A549 (cell line): ENCODE results near the gene FBXL7. TPM values are rescaled to one million over a fixed set of nuclear protein-coding genes. Genes with fewer than 3 reads are reported as not detected.

Experiments
- ATAC-seq, 2 experiments: fragments of 200-7000 bp in 1 of 2; fragments of >200 bp in 1 of 2; cut with Nextera tagmentation in 1 of 2; cut with Tn5 transposase in 1 of 2; 3 replicates each; pipeline versions ENCODE4 v1.8.0 to v1.9.1; 2018 to 2020; ENCODE audit warnings: mild to moderate bottlenecking in 1 of 2, moderate library complexity in 1 of 2
- CTCF ChIA-PET: fragments of 300-600 bp; sonication (Branson Sonifier 250); formaldehyde crosslinking; extraction: SDS; loops from one replicate; lab custom pipeline; 2021; ENCODE audit warnings: antibody characterized with exemption, inconsistent platforms; lab: Yijun Ruan, JAX
- POLR2A ChIA-PET: fragments of 350-600 bp; formaldehyde crosslinking; extraction: SDS; loops from one replicate; lab custom pipeline; 2021; ENCODE audit warnings: antibody characterized with exemption, inconsistent platforms; lab: Yijun Ruan, JAX
- DNase-seq, 2 experiments: peaks; one replicate each; pipeline versions ENCODE4 v3.0.0 to v3.0.0-alpha.2; 2011 to 2016; ENCODE audit warnings: low read depth in 1 of 2, low spot score in 1 of 2
- FAIRE-seq: peaks from 2 replicates; lab custom pipeline; 2011; peaks lifted over from hg19 to GRCh38; lab: Jason Lieb, UNC
- H3K27ac ChIP-seq, 2 experiments: fragments of >200 bp; sonication (Bioruptor Twin); formaldehyde crosslinking; 3 replicates each; pipeline ENCODE4 v1.5.1; 2016 to 2017
- H3K4me1 ChIP-seq: fragments of >200 bp; sonication (Bioruptor Twin); formaldehyde crosslinking; 3 replicates; pipeline ENCODE4 v1.6.1; 2016
- H3K4me2 ChIP-seq: fragments of >200 bp; sonication (Bioruptor Twin); formaldehyde crosslinking; 3 replicates; pipeline ENCODE4 v1.6.1; 2016
- H3K4me3 ChIP-seq: fragments of >200 bp; sonication (Bioruptor Twin); formaldehyde crosslinking; 3 replicates; pipeline ENCODE4 v1.5.1; 2016
- H3K9me3 ChIP-seq: fragments of >200 bp; sonication (Bioruptor Twin); formaldehyde crosslinking; 3 replicates; pipeline ENCODE4 v1.6.1; 2016
- EHF ChIP-seq: fragments of 250-450 bp; sonication (Bioruptor Pico); IDR thresholded peaks from 2 replicates; pipeline ENCODE4 v1.5.0; 2020; ENCODE audit warnings: mild to moderate bottlenecking
- EHMT2 ChIP-seq: fragments of 200-600 bp; sonication (generic); IDR thresholded peaks from 2 replicates; pipeline ENCODE4 v1.6.1; 2016; ENCODE audit warnings: antibody characterized with exemption, low read depth, mild to moderate bottlenecking, moderate library complexity
- ELK1 ChIP-seq: fragments of 150-350 bp; IDR thresholded peaks from 2 replicates; pipeline ENCODE4 v1.6.1; 2014; ENCODE audit warnings: low read depth, mild to moderate bottlenecking, low read length
- EP300 ChIP-seq, 2 experiments: fragments of >200 bp; sonication (Bioruptor Twin); formaldehyde crosslinking; IDR thresholded peaks; 2 replicates in 1 of 2; 3 replicates in 1 of 2; pipeline ENCODE4 v1.6.1; 2016 to 2017
- ESRRA ChIP-seq: fragments of 150-350 bp; IDR thresholded peaks from 2 replicates; pipeline ENCODE4 v1.6.1; 2014; ENCODE audit warnings: mild to moderate bottlenecking, low read length, borderline replicate concordance
- FOSL2 ChIP-seq, 2 experiments: fragments of 450-650 bp in 1 of 2; fragments of >200 bp in 1 of 2; sonication (Bioruptor Twin) in 1 of 2; formaldehyde crosslinking; IDR thresholded peaks; 2 replicates each; pipeline versions ENCODE4 v1.5.0 to v1.6.1; 2016 to 2020; ENCODE audit warnings: mild to moderate bottlenecking in 1 of 2, moderate library complexity in 1 of 2
- HDAC2 ChIP-seq: fragments of 200-600 bp; sonication (generic); IDR thresholded peaks from 2 replicates; pipeline ENCODE4 v1.6.1; 2016
- HMGXB4 ChIP-seq: fragments of 250-450 bp; sonication (Bioruptor Pico); IDR thresholded peaks from 2 replicates; pipeline ENCODE4 v1.5.0; 2021; ENCODE audit warnings: mild to moderate bottlenecking, moderate library complexity, borderline replicate concordance
- HOXB5 ChIP-seq: fragments of 250-450 bp; sonication (Bioruptor Pico); IDR thresholded peaks from 2 replicates; pipeline ENCODE4 v1.5.0; 2020; ENCODE audit warnings: mild to moderate bottlenecking, moderate library complexity
- KDM5A ChIP-seq: fragments of 200-600 bp; sonication (generic); IDR thresholded peaks from 2 replicates; pipeline ENCODE4 v1.6.1; 2016; ENCODE audit warnings: antibody characterized with exemption, mild to moderate bottlenecking
- MAFK ChIP-seq: fragments of 450-650 bp; IDR thresholded peaks from 2 replicates; pipeline ENCODE4 v1.6.1; 2014; ENCODE audit not compliant: partially characterized antibody
- NR3C1 ChIP-seq: fragments of >200 bp; sonication (Bioruptor Twin); formaldehyde crosslinking; IDR thresholded peaks from 3 replicates; pipeline ENCODE4 v1.6.1; 2017
- POLR2AphosphoS2 ChIP-seq: conservative IDR thresholded peaks from 2 replicates; pipeline ENCODE4 v1.6.1; 2012; ENCODE audit warnings: low read length, improper control_type of control experiment, inconsistent platforms
- RARB ChIP-seq: fragments of 250-450 bp; sonication (Bioruptor Pico); IDR thresholded peaks from 2 replicates; pipeline ENCODE4 v1.8.0; 2021; ENCODE audit warnings: mild to moderate bottlenecking, moderate library complexity
- RCOR1 ChIP-seq: fragments of 150-350 bp; IDR thresholded peaks from 2 replicates; pipeline ENCODE4 v1.6.1; 2014; ENCODE audit warnings: antibody characterized with exemption, low read length, low read depth
- RFX5 ChIP-seq: fragments of 450-650 bp; IDR thresholded peaks from 2 replicates; pipeline ENCODE4 v1.7.1; 2014; ENCODE audit warnings: antibody characterized with exemption, mild to moderate bottlenecking, moderate library complexity
- SMC3 ChIP-seq: fragments of >200 bp; sonication (Bioruptor Twin); formaldehyde crosslinking; IDR thresholded peaks from 3 replicates; pipeline ENCODE4 v1.6.1; 2018; ENCODE audit warnings: inconsistent platforms
- TP53 ChIP-seq: fragments of 250-450 bp; sonication (Bioruptor Pico); IDR thresholded peaks from 2 replicates; pipeline ENCODE4 v1.5.0; 2021; ENCODE audit warnings: mild to moderate bottlenecking, moderate library complexity
- USF2 ChIP-seq: fragments of 450-650 bp; IDR thresholded peaks from 2 replicates; pipeline ENCODE4 v1.6.1; 2014; ENCODE audit warnings: antibody characterized with exemption
- ZFP36 ChIP-seq: fragments of 450-650 bp; IDR thresholded peaks from 2 replicates; pipeline ENCODE4 v1.6.1; 2014; ENCODE audit warnings: borderline replicate concordance; ENCODE audit not compliant: partially characterized antibody
- ZNF302 ChIP-seq: fragments of 250-450 bp; sonication (Bioruptor Pico); IDR thresholded peaks from 2 replicates; pipeline ENCODE4 v1.9.0; 2021; ENCODE audit warnings: inconsistent platforms, mild to moderate bottlenecking, moderate library complexity
- WGBS: methylation state at CpG from one replicate; pipeline ENCODE4 v1.1.6; 2017; ENCODE audit errors: missing lambda C conversion rate; 5-methylcytosine and 5-hydroxymethylcytosine counted together
- polyA plus RNA-seq, 4 experiments: library from polyadenylated mRNA; depleted of rRNA in 3 of 4; stranded (reverse); fragments of >200 nt; fragmentation: RNase III in 1 of 4; extraction: RNeasy Plus Mini Kit Qiagen cat#74134 plus additional on column Dnase treatment in 1 of 4; gene quantifications; 2 replicates in 3 of 4; 3 replicates in 1 of 4; pipeline ENCODE4 v1.2.3, GENCODE V29; 2011 to 2017
- TF ChIP-seq, protein P1 (sequence below): IDR thresholded peaks from 2 replicates; pipeline ENCODE4 v1.6.1; 2012
- TF ChIP-seq, protein P2 (sequence below): fragments of >200 bp; sonication (Bioruptor Twin); formaldehyde crosslinking; IDR thresholded peaks from 3 replicates; pipeline ENCODE4 v1.5.1; 2016
- TF ChIP-seq, protein P3 (sequence below): fragments of >200 bp; sonication (Bioruptor Twin); formaldehyde crosslinking; IDR thresholded peaks from 3 replicates; pipeline ENCODE4 v1.6.1; 2016

The FBXL7 gene
- polyA plus RNA-seq, 2 of the 4 experiments (the other 2 are of a cell fraction) = 0.90 to 1.7 TPM

DNA sequence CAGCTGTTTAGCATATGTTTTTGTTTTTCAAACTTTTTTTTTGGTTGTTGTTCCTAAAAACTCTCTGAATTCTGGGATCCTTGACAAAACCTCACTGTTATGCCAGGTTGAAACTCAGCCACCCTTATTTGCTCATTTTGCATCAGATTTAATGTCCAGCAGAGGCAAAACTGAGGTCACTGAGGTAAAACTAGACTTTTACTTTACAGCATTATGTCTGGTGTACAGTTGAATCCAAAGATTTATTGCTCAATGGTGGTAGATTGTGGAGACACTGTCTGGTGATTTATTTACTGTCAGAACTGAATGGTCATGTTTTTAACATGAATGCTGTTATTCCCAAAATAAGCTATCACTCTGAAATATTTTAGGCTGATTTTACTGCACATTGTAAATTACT, 87.9 kb downstream of the FBXL7 start:
- FAIRE-seq (no peak), DNase-seq (no peak)
- Histone ChIP-seq H3K4me3 (no peak overlapping the region), H3K4me1 (no peaks in the 10 kb centered on the region), H3K27ac (no peak overlapping the region), H3K9me3 (peaks cover 8% of the 10 kb centered on the region; the same call in 2 of the 3 replicates)
- CTCF ChIA-PET = no interaction called here
- TF ChIP-seq, protein P1, sequence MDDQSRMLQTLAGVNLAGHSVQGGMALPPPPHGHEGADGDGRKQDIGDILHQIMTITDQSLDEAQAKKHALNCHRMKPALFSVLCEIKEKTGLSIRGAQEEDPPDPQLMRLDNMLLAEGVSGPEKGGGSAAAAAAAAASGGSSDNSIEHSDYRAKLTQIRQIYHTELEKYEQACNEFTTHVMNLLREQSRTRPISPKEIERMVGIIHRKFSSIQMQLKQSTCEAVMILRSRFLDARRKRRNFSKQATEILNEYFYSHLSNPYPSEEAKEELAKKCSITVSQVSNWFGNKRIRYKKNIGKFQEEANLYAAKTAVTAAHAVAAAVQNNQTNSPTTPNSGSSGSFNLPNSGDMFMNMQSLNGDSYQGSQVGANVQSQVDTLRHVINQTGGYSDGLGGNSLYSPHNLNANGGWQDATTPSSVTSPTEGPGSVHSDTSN = no peak
- no peak for TF ChIP-seq RFX5
- TF ChIP-seq, protein P2, sequence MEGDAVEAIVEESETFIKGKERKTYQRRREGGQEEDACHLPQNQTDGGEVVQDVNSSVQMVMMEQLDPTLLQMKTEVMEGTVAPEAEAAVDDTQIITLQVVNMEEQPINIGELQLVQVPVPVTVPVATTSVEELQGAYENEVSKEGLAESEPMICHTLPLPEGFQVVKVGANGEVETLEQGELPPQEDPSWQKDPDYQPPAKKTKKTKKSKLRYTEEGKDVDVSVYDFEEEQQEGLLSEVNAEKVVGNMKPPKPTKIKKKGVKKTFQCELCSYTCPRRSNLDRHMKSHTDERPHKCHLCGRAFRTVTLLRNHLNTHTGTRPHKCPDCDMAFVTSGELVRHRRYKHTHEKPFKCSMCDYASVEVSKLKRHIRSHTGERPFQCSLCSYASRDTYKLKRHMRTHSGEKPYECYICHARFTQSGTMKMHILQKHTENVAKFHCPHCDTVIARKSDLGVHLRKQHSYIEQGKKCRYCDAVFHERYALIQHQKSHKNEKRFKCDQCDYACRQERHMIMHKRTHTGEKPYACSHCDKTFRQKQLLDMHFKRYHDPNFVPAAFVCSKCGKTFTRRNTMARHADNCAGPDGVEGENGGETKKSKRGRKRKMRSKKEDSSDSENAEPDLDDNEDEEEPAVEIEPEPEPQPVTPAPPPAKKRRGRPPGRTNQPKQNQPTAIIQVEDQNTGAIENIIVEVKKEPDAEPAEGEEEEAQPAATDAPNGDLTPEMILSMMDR = no peak
- TF ChIP-seq HOXB5 (CRISPR knock-in tag) = no peak
- TF ChIP-seq MAFK = no peak
- no peak for TF ChIP-seq ESRRA
- TF ChIP-seq SMC3 = no peak
- TF ChIP-seq FOSL2 (IDR thresholded peaks at IDR 0.05) = no peak
- TF ChIP-seq FOSL2 (CRISPR knock-in tag; IDR thresholded peaks at IDR 0.05) = no peak
- TF ChIP-seq RARB = no peak
- no peak for TF ChIP-seq HDAC2
- no peak for TF ChIP-seq RCOR1
- TF ChIP-seq EHMT2 = no peak
- no peak for TF ChIP-seq EP300 (IDR thresholded peaks at IDR 0.05)
- no peak for TF ChIP-seq POLR2AphosphoS2
- TF ChIP-seq, all 56 proteins: peak for 0
- H3K4me2 ChIP-seq = no peak overlapping the region
- POLR2A ChIA-PET = no interaction called here
- ATAC-seq = no peak

DNA sequence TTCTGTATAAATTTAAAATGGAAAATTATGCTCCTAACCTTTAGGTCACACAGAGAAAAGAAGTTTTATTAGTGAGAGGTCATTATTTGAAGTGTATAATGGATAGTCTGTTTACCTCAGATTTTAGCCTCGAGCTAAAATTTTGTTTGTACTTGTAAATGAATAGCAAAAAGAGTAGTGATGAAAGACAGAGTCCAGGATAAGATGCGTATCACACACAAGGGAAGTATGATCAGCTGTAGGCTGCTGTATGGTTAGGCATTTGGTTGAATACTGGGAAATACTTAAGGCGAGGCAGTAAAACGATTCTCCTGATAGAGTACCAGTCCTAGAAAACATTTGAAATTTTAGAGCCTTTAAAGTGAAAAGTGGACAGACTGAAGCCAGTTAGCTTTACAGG, 92.7 kb downstream of the FBXL7 start:
- Histone ChIP-seq H3K9me3 (no peaks in the 10 kb centered on the region), H3K4me3 (no peak overlapping the region), H3K27ac (no peak overlapping the region), H3K4me1 (no peaks in the 10 kb centered on the region), H3K4me2 (no peak overlapping the region)
- ChIA-PET POLR2A (no interaction called here), CTCF (interaction anchor here (0.6 kb wide), 1 partner anchor 147 kb away, joined by 3 read pairs; no protein-coding TSS in a partner anchor)
- no peak for TF ChIP-seq ELK1
- TF ChIP-seq ZFP36 = no peak
- TF ChIP-seq TP53 (CRISPR knock-in tag) = no peak
- TF ChIP-seq EP300 (IDR thresholded peaks at IDR 0.05) = no peak
- TF ChIP-seq RARB = no peak
- no peak for TF ChIP-seq KDM5A
- TF ChIP-seq USF2 = no peak
- TF ChIP-seq EHF = no peak
- no peak for TF ChIP-seq ZNF302
- TF ChIP-seq NR3C1 = no peak
- TF ChIP-seq, protein P3, sequence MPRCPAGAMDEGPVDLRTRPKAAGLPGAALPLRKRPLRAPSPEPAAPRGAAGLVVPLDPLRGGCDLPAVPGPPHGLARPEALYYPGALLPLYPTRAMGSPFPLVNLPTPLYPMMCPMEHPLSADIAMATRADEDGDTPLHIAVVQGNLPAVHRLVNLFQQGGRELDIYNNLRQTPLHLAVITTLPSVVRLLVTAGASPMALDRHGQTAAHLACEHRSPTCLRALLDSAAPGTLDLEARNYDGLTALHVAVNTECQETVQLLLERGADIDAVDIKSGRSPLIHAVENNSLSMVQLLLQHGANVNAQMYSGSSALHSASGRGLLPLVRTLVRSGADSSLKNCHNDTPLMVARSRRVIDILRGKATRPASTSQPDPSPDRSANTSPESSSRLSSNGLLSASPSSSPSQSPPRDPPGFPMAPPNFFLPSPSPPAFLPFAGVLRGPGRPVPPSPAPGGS = no peak
- TF ChIP-seq HMGXB4 = no peak
- TF ChIP-seq ESRRA = no peak
- FAIRE-seq = no peak
- no peak for ATAC-seq
- 31% methylated on average over 4 of the region's 4 CpGs for WGBS
- DNase-seq = no peak
